NCI-H2029 (cell line): ENCODE measurements around the gene CLASP1.
A peak's percentile ranks its signal among the peaks of the same experiment; 100 is the strongest.
"Not testable (repeated sequence)": the region's sequence is repeated elsewhere in the genome, so short reads cannot be mapped to it uniquely, and the experiment has no call there.

ENCODE experiments used
- DNase-seq: peaks from one replicate; lab custom pipeline; 2025; lab: John Stamatoyannopoulos, UW

Gene CLASP1

GRCh38 chr2:121348128-121348740 lies 301.0 kb downstream of the CLASP1 start:
- no peak for DNase-seq

GRCh38 chr2:121346859-121347258 lies 302.4 kb downstream of the CLASP1 start:
- peak; percentile 91 for DNase-seq

DNA sequence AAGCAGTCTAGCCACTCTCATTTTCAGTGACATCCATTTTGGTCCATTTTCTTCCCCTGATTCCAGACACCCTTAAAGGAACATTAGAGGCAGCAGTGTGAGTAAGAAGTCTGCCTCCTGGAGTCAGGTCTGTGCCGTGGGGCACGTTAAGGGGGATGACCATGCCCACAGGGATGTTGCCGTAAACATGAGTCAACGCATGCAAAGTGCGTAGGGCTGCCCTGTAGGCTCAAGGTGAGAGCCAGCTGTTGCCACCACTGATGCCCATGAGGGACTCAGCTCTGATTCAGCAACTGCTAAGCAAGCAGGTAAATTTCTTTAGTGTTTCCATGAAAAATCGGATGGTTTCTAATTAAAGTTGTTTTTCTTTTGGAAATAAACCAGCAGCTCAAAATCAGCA lies 302.9 kb downstream of the CLASP1 start:
- DNase-seq, result peak; percentile 19

GRCh38 chr2:121345887-121346286 lies 303.4 kb downstream of the CLASP1 start:
- no peak for DNase-seq

- no peak for DNase-seq
Observed at GRCh38 chr2:121345101-121345500, 304.2 kb downstream of the CLASP1 start.

DNA sequence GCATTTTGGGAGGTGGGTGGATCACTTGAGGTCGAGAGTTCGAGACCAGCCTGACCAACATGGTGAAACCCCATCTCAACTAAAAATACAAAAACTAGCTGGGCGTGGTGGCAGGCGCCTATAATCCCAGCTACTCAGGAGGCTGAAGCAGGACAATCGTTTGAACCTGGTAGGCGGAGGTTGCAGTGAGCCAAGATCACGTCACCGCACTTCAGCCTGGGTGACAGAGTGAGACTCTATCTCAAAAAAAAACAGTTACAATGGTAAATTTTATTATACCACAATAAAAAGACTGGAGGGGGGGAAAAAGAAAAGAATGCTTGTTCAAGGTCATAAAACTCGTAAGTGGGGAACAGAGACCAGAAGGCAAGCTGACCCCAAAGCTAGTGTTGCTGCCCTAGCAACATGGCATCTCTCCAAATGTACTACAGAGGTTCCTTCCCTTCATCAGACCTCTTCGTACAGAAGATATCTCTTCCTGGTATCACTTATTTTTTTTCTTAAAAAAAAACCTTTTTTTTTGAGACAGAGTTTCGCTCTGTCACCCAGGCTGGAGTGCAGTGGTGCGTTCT lies 305.3 kb downstream of the CLASP1 start:
- DNase-seq, result not testable (repeated sequence)

DNA sequence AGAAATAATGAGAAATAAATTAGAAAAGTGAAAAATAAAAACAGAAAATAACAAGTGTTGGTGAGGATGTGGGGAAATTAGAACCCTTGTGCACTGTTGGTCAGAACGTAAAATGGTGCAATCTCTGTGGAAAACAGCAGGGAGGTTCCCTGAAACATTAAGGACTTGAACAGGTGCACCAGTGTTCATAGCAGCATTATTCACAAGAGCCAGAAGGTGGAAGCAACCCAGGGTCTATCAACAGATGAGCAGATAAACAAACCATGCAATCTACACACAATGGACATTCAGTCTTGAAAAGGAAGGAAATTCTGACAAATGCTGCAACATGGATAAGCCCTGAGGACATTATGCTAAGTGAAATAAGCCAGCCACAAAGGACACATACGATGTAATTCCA lies 306.1 kb downstream of the CLASP1 start:
- DNase-seq, result peak; percentile 33

GRCh38 chr2:121342751-121343150 lies 306.5 kb downstream of the CLASP1 start:
- no peak for DNase-seq

DNA sequence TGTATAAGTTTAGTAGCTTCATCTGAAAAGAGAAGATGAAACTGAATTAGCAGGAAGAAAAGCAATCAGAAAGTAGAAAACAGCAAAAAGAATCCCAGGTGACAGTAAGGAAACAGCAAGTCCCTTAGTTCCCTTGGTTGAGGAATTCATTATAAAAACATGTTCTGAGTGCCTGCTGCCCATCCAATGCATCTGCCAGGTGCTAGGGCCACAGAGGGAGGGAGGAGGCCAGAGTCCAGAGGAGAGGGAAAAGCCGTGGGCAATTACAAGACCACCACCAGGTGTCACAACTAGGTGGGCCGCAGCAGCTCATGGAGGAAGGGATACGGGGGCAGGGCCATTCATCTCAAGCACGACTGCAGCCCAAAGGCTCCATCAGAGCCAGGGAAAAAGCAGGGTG lies 308.3 kb downstream of the CLASP1 start:
- no peak for DNase-seq

- DNase-seq, result no peak
Observed at GRCh38 chr2:121338281-121338680, 311.0 kb downstream of the CLASP1 start.

- no peak for DNase-seq
Observed at GRCh38 chr2:121336528-121337294, 312.6 kb downstream of the CLASP1 start.

DNA sequence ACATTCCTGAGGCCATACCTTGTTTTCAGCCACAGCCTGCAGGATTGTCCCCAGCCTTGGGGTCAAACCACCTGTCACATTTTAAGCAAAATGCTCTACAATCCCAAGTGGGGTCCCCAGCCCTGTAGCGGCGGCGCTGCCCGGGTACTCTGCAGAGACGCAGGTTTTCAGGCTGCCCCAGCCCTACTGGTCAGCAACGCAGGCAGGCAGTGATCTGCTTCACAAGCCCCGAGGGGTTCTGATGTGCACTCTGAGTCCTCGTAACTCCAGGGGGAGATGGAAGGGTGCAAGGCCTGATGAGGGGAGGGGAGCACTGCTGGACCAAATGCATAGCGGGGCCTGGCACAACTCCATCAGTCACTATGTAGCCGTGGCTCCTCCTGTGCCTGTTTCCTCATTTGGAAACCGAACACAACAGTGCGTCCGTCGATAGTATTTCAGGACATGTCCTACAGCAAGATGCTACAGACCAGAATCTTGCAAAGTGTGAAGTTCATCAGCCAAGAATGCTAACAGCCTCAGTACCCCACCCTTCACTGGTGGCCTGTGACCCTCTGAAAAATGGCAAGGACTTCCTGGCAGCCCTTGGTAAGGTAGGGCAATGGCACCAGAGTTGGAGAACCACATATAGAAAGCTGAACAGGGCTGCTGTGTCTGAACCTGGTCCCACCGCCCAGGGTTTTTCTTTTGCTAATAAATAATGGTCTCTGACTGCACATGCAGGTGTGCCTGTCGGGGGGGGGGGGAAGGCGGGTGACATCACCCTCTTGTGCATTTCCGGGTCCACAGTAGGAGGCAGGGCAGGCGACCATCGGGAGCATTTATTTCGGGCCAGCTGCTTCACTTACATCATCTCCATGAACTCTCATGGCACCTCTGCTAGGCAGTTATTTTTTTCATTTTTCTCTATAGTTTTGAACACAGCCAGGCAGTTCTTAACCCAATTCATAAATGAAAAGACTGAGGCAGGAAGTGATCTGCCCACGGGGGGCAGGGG lies 313.7 kb downstream of the CLASP1 start:
- DNase-seq, result peak; percentile 55

DNA sequence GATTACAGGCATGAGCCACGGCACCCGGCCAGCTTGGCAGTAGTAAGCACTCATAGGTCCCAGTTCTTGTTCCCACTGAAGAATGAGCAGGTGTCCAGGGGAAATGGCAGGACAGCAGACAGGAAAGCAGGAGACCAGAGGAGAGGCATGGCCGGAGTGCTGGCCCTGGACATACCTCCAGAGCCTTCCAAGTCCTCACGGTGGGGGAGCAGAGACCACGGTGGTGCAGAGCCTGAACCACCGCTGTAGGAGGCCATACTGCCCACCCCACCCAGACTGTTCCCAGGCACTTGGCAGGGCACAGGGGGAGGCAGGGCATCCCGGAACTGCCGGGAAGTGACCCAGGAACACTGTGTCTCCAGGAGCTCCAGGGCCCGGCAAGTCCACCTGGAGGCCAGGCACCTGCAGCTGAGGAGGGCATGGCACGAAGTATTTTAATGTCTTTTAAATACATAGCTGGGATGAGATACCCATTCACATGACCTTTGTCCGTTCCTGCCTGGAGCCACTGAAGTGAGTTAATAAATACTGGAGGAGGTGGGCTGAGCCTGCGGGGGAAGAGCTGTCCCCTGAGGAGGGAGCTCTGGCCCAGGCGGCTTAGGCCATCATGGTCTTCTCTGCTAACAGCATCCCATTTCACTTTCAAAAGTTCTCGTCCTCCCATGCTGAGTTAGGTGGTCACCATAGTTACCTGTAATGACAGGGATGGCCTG lies 314.5 kb downstream of the CLASP1 start:
- DNase-seq, result no peak

GRCh38 chr2:121333834-121334558 lies 315.3 kb downstream of the CLASP1 start:
- no peak for DNase-seq

GRCh38 chr2:121333231-121333630 lies 316.0 kb downstream of the CLASP1 start:
- DNase-seq, result no peak

DNA sequence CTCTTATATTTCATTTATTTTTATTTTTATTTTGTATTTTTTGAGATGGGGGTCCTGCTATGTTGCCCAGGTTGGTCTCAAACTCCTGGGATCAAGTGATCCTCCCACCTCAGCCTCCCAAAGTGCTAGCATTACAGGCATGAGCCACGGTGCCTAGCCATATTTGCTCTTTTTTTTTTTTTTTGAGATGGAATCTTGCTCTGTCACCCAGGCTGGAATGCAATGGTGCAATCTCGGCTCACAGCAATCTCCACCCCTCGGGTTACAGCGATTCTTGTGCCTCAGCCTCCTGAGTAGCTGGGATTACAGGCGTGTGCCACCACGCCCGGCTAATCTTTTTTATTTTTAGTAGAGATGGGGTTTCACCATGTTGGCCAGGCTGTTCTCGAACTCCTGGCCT lies 317.9 kb downstream of the CLASP1 start:
- DNase-seq, result not testable (repeated sequence)

GRCh38 chr2:121330921-121331320 lies 318.3 kb downstream of the CLASP1 start:
- DNase-seq, result no peak

DNA sequence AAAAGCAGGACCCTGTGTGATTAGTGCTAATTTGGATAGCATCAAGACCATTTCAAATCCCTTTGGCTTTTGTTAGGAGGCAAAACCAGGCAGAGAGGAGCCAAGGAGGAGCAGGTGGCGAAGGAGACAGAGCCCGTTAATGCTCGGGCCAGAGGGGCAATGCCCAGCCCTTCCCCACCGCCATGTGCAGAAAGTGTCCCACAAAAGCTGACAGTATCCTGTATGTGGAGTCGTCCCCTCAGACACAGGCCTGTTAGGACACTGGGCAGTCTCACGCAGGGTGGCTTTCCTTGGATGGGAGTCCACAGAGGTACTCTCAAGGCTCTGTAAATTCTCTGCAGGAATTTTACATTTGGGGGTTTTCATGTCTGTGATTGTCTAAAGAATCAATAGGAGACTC lies 319.5 kb downstream of the CLASP1 start:
- no peak for DNase-seq

- DNase-seq, result no peak
Observed at GRCh38 chr2:121326628-121327027, 322.6 kb downstream of the CLASP1 start.

GRCh38 chr2:121324601-121325000 lies 324.7 kb downstream of the CLASP1 start:
- DNase-seq, result no peak

DNA sequence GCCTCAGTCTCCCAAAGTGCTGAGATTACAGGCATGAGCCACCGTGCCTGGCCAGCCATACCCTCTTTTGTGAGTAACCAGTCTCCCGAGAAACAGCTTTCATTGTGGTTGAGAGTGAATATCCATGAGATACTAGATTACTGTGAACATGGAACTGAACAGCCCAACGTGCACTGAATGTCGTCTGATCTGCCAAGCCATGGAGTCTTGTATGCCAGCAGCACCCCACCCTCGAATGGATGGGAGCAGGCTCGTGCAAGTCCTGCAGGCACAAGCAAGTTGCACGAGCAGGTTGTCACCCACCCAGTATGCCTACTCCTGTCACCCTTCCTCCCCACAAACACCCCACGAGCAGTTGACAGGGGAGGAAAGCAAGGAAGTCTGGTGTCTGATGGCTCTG lies 327.8 kb downstream of the CLASP1 start:
- DNase-seq, result no peak
